HG03025 (cell line): ENCODE results near the gene ABR.
"Not testable (repeated sequence)": the region's sequence is repeated elsewhere in the genome, so short reads cannot be mapped to it uniquely, and the experiment has no call there.

Source experiments
- ATAC-seq: cut with Tn5 transposase; IDR thresholded peaks from one replicate; pipeline ENCODE4 v1.9.1; 2021; ENCODE audit warnings: mild to moderate bottlenecking, moderate library complexity; ENCODE audit not compliant: unreplicated experiment, low FRiP score

Gene ABR

GRCh38 chr17:1074886-1075605 lies 104.7 kb downstream of the ABR start:
- ATAC-seq: no peak

DNA sequence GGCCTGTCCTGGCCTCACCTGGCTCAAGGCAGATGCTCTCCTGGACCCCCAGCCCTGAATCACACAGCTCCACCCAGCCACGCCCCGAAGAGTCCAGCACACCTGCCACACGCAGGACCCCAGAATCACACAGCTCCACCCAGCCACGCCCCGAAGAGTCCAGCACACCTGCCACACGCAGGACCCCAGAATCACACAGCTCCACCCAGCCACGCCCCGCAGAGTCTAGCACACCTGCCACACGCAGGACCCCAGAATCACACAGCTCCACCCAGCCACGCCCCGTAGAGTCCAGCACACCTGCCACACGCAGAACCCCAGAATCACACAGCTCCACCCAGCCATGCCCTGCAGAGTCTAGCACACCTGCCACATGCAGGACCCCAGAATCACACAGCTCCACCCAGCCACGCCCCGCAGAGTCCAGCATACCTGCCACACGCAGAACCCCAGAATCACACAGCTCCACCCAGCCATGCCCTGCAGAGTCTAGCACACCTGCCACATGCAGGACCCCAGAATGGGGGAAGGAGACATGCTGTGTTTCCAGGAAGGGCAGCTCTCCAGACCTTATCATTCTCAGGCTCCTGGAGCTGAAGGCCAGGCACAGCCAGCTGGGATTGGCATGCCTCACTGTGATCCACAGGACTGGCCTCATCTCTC lies 105.7 kb downstream of the ABR start:
- ATAC-seq: not testable (repeated sequence)

GRCh38 chr17:1073241-1073962 lies 106.4 kb downstream of the ABR start:
- no peak for ATAC-seq

DNA sequence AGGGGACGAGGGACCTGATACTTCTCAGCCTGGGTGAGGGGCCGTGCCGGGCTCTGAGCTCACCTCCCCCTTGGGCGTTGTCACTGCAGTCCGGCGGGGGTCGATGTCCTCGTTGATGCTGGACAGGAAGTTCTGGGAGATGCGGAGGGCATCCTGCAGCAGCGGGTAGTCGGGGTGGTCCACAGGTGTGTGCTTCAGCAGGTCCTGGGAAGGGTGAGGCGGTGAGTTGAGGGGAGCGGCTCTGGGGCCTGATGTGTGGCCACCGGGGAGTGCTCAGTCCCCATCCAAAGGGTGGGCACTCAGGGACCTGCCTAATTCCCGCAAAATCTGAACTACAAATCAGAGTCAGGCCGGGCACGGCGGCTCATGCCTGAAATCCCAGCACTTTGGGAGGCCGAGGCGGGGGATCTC lies 107.2 kb downstream of the ABR start:
- ATAC-seq: no peak

GRCh38 chr17:1071103-1071825 lies 108.5 kb downstream of the ABR start:
- ATAC-seq: no peak

DNA sequence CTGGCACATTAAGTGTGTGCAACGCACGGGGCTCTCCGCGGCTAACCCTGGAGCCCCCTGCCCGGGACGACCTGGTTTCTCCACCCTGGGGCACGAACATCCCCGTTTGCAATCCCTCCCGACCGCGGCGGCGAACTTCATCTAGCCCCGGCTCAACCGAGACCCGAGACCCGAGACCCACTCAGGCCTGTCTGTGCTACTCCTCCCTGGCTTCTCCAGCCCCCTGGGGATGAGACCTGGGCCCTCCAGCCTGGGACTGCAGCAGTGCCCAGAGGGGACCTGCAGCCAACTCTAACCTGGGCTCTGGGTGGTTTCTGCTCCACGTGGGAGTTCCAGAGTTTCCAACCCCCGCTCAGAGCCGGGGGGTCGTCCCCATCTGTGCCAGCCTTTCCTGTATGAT lies 109.4 kb downstream of the ABR start:
- no peak for ATAC-seq

GRCh38 chr17:1069847-1070246 lies 109.9 kb downstream of the ABR start:
- no peak for ATAC-seq

DNA sequence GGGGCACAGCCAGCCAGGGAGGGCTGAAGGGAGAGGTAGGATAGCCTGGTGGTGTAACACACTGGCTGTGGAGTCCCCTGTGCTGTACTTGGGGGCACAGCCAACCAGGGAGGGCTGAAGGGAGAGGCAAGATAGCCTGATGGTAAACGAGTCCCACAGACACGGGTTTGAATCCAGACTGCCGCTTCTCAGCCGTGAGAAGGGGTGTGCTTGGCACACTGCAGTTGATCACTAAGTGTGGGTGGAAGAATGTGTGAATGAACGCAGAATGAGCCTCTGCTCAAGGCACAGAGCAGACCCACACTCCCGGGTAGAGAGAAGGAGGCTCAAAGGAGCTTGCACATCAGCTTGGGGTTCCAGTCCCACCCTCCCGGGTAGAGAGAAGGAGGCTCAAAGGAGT lies 111.4 kb downstream of the ABR start:
- ATAC-seq: no peak

DNA sequence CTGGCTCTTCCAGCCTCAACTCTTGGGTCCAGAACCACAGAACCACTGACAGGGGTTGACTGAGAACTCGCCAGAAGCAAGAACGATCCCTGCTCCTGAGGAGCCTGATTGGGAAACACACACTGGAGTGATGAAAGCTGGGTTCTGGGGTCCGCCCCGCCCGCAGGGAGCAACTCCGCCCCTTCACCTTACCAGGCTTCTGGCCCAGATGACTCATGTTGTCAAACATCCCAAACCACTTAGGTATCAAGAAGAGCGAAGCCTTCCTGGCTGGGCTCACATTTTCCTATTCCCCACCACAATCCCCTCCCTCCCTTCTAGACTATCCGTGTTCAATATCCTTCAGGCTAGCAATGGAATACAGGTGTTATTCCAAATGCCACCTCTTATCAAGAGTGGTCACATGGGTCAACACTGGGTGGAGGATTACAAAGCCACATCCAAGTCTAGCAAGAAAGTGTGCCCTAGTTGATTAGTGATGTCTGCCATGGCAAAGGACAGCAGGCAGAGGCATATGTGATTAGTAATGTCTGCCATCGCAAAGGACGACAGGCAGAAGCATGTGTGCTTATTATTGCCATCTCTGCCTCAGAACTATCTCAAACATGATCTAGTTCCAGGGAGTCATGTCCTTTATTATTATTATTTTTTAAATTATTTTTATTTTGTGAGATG lies 112.4 kb downstream of the ABR start:
- no peak for ATAC-seq

DNA sequence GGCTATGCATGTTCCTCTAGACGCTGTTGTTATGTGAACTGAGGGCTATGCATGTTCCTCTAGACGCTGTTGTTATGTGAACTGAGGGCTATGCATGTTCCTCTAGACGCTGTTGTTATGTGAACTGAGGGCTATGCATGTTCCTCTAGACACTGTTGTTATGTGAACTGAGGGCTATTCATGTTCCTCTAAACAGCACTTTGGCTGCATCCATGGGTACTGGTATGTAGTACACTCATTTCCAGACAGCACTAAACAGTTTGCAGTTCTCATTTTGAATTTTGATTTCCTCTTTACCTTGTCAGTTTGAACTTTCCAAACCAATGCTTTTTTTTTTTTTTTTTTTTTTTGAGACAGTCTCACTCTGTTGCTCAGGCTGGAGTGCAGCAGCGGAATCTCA lies 114.4 kb downstream of the ABR start:
- ATAC-seq: not testable (repeated sequence)

DNA sequence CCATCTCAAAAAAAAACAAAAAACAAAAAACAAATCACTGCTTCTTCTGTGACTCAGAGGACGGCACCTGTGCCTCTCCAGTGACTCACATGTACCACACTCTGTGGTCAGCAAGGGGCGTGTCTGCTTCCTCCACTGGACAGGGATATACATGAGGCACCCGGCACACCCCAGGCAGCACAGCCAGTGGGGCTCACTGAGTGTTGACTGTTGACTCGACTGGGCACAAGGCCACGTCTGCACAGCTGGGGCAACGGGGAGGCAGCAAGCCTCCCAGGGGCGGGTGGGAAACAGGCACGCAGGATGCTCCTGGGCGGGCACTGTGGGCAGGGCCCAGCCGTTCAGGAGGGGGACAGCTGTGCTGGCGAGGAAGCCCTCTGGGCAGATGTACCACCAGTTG lies 118.8 kb downstream of the ABR start:
- no peak for ATAC-seq

DNA sequence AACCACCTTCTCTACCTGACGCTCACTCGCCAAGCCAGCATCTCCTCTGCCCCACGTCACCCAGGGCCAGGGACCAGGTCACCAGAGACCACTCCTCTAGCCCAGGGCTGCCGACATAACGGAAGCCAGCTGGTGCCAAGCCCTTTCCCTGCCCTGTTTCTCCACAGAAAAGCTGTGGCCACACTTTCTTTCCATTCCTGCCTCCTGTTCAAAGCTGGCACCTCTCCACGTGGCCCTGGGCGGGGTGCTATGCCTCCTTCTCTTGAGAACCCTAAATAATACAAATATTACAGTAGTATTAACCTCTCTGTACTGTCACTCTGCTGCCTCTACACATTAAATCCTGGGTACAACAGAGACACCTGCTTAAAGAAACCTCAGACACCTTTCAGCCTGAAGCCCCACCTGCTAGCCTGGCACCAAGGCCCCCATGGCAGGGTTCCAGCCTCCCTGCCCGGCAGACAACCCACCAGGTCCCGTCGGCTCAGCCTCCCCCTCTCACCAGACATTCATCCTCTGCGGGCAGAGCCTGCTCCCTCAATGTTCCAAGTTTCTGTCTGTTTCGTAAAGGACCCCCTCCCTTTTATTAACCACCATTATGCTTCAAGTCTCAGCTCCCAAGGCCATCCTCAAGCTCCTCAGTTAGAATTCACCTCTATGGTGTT lies 120.5 kb downstream of the ABR start:
- no peak for ATAC-seq

DNA sequence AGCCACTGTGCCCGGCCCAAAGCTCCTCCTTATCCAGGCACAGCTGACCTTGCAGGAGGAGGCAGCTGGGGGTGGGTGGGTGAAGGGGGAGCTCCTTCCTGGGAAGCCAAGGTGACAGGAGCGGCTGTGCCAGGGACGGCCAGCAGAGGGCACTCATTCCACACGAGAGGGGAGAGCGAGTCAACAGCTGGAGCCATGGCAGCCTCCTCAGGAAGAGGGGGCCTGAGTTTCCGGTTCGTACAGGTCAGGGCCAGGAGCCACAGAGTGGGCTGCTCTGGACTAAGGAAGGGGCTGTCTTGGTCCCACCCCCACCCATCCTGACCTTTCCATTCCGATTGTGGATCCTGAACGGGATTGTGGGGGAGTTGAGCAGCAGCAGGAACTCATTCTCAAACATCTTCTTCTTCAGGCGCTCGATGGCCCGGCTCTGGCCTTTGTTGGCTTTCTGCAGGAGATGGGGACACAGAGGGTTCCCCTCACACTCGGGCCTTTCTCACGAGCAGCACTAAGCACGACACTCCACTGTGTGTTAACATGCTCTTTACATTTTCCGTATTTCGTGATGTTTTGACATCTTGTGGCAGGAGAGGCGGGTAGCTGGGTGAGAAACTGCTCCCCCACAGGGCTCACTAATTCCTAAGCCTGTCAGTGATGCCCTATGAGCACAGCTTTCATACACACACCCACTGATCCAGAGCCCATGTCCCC lies 121.2 kb downstream of the ABR start:
- ATAC-seq: no peak

- no peak for ATAC-seq
Measured at GRCh38 chr17:1056761-1057160, 123.0 kb downstream of the ABR start.

- ATAC-seq: no peak
Measured at GRCh38 chr17:1055751-1056645, 123.8 kb downstream of the ABR start.

DNA sequence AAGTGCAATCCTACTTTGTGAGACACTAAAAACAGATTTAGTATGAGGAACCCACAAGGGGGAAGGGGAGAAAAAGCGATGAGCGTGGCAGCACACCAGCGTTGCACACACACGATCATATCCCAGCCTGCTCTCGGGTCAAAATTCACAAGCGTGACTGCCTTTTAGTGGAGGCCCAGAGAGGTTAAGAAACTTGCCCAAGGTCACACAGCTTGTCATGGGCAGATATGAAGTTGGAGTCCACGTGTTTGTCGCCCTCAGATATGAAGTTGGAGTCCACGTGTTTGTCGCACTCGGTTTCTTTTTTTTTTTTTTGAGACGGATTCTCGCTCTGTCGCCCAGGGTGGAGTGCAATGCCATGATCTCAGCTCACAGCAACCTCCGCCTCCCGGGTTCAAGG lies 124.5 kb downstream of the ABR start:
- no peak for ATAC-seq

DNA sequence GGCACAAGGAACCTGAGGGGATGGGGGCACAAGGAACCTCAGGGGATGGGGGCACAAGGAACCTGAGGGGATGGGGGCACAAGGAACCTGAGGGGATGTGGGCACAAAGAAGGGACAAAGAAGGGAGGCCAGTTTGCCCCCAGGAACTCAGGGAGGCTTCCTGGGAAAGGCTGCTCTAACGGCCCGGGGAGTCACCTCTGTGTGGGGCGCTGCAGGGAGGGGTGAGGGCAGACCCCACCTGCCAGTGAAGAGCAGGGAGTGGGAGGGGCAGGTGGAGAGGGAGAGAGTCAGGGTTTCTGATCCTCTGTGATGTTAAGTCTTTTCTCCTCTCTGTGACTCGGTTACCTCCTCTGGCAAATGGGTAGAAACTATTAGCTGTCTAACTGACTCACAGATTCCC lies 125.1 kb downstream of the ABR start:
- ATAC-seq: no peak

DNA sequence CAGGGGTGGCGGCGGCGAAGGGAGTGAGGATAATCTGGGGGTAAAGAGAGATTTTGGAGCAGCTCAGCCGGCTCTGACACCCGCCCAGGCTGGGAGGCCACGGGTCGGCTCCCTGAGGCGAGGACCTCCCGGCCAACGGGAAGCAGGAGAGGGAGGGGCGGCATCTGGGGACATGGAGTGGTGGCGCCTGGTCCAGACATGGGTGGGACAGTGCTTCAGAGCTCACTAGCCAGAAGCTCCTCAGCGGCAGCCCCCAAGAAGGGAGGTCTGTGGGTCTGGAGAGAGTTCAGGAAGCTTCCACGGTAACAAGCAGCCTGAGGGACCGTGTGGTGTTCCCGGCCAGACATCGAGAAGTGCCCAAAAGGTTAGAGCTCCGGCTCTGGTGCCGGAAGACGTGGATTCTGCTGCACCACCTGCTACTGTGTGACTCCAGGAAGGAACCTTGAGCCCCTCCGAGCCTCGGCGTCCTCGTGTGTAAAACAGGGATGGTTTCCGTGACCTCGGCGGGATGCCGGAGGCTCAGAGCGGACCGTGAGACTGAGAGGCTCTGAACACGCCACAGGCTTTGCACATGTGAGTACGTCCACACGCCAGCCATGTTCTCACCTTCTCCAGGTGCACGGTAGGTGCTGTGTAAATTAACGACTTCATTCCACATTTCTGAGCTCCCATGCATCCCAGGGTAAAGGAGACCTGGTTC lies 126.0 kb downstream of the ABR start:
- no peak for ATAC-seq
